Measurements from ENCODE around the gene EHD4.

EHD4 gene

DNA sequence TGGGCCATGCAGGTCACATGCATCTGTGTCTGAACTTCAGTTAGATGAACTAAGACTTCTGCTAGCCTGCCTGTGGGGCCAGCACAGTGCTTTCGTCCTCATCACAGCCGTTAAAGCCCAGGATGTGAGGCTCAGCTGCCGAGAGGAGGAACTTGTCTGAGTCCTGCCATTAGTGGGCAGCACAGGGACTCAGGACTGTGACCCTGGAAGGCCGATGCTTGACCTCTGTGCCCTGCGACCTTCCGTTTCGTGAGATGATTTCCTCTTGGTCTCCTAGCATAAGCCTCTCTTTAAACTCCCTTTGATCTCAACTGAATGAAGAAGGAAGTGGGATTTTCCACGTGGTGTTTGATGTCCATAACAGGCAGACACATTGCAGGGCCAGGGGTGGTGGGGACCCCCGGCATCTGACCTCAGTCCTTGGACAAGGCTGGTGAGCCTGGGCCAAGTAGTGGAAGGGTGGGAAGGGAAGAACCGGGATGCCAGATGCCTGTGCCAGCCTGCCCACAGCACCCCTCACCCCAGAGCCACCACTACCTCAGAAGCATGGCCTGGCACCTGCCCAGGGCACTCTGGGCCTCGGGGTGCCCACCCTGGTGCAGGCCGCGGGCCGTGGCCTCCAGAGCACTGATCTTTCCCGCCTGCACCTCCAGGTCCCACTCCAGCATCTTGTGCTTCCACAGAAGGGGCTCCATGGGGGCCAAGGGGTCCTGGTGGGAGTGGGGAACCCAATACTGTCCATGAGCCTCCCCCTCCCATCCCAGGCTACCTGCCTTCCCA lies 112.1 kb downstream of the EHD4 start:
- no peak for DNase-seq (ENCODE audit: low read depth in 2 of 2)

DNA sequence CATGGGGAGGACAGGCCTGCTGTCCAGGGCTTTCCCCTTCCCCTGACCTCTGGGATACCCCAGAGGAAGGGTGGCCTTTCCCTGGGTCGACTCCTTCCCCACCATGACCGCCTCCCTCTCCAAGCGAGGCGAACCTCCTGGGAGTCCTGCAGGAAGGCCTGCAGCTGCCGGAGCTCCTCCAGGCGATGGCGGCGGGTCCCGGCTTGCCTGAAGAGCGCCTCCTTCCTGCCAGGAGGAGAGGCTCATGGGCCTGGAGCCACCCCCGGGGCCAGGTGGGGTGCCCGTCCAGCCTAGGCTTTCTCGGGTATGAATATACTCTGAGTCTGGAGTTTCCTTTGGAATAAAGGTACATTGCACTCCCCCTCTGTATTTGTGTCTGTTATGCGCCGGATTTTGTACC lies 113.6 kb downstream of the EHD4 start:
- no peak for DNase-seq (ENCODE audit: low read depth in 2 of 2)

DNA sequence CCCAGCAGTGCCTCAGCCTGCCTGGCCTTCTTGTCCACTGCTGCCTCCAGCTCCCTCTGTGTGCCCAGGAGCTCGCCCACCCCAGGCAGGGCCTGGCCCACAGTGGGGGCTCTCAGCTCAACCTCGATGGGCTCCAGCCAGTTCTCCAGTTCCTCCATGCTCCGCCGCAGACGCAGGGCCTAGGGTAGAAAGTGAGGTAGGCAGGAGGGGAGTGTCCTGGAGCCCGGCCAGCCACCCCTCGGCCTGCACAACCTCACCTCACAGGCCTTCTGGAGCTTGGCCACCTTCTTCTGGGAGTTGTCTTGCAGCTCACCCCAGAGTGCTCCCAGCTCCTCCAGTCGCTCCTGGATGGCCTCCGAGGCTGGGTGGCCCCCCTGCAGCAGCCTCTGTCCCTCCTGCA lies 115.0 kb downstream of the EHD4 start:
- DNase-seq (ENCODE audit: low read depth in 2 of 2) = no peak

DNA sequence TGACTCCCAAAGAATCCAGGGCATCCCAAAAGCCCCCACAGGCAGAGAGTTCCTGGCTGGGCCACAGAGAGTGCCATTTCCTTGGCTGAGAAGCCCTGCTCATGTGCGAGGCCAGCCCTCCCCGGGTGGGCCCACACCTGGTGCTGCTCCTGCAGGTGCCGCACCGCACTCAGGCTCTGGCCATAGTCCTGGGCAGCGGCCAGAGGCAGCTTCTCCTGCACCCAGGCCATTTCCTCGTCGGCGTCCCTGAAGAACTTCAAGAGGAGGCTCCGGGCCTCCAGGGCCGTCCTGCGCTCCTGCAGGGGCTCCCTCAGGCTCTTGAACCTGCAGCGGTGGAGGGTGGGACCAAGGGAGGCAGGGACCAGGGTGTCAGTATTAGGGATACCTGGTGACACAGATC lies 115.6 kb downstream of the EHD4 start:
- DNase-seq (ENCODE audit: low read depth in 2 of 2) = no peak

DNA sequence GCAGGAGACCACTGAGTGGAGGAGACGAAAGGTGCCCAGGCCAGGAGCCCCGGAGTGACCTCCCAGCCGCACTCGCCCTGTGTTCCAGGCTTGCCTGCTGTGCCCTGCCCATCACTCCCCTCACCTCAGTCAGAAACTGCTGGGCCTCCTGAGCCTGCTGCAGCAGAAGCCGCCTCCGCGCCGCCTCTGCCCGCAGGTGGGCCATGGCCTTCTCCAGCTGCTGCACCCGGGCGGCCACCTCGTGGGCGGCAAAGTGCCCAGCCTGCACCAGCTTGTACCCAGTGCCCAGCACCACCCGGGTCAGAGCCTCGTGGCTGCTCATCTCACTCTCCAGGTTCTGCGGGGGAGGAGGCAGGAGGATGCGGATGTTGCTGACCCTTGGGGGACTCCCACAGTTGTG lies 116.1 kb downstream of the EHD4 start:
- no peak for DNase-seq (ENCODE audit: low read depth in 2 of 2)

DNA sequence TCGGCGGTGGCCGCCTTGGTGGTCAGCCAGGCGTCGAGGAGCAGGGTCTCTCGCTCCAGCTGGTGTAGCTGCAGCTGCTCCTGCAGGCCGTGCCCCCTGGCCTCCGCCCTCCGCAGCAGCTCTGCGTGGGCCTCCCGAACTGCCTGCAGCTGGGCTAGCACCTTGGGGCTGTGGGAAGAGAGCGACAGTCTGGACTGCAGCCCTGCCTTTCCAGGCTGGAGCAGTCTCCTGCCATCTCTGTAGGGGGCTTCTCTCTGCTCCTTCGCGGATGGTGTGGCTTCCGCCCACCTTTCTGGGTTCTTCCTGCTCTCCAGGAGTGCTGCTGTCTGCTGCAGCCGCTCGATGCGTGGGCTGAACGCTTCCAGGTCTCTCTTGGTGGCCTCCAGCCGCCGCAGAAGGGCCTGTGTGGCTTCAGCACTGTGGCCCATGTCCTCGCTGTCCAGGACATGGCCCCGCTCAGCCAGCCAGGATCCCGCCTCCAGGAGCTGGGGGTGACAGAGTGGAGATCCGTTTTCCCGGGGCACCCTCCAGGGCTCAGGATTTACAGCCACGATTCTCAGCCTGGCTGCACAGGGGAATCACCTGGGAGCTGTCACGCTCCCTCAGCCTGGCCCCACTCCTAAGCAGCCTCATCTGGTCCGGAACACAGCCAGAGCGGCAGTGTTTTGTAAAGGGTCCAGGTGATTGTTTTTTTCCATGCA lies 116.9 kb downstream of the EHD4 start:
- no peak for DNase-seq (ENCODE audit: low read depth in 2 of 2)

DNA sequence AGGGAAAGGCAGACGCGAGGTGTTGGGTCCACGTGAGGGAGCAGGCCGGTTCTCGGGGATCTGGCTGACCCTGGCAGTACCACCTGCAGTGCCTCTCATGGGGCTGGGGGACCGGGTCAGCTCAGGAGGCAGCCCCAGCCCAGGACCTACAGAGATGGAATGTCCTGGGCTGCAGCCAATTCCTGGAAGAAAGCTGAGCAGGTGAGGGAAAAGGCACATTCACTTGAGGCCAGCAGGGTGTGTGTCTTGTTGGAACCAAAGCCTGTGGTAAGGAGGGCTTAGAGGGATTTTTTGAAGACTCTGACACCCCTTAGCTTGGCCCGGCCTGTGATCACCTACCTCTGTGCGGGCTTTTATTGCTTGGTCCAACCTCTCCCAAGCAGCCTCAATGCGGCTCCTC lies 117.9 kb downstream of the EHD4 start:
- no peak for DNase-seq (ENCODE audit: low read depth in 2 of 2)

DNA sequence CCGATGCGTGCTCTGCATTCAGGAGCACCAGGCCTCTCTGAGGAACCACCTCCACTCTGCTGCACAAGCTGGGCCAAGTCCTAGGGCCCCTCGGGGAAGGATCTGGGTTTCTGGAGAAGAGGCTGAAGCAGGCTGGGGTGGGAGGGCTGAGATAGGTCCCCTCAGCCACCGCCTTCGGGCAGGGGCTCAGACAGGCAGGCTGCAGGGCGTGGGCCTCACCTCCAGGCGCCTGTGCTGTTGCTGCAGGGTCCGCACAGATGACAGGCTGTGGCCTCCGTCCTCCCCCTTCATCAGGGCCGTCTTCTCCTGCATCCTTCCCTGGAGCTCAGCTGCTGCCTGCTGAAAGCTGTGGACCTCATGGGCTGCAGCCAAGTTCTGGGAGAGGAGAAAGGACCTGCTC lies 118.5 kb downstream of the EHD4 start:
- DNase-seq (ENCODE audit: low read depth in 2 of 2) = no peak

DNA sequence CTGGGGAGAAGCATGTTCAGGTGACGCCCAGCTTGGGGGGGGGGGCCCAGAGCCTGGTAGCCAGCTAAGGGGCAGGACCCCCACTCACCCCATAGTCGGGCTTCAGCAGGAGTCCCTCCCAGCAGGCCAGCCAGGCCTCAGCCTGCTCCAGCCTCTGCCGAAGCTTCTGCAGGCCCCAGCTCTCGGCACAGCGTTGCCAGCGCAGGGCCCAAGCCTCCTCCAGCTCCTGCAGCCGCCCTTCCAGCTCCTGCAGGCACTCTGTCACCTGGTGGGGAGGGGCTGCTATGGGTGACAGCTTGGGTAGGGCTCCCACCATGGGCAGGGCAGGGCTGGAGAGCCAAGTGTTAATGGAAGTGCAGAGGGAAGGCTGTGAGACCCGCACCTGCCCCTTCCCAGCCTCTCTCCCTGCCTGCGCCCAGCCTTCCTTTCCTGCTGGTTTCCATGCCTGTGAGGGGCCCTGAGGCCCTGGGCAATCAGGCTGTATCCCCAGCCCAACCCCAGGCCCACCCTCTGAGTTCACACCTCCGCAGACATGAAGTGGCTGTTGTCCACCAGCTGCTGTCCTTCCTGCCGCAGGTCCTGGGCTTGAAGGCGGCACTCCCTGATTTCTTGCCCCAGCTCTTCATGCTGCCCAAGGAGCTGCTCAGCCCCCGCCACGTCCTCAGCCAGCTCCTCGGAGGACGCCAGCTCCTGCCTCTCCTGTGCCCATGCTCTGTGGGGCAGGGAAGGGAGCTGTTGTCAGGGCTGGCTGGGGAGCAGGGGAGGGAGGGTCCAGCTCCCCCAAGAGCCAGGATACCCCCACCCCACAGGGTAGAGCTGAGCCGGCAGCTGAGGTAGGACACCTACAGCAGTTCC lies 119.4 kb downstream of the EHD4 start:
- no peak for DNase-seq (ENCODE audit: low read depth in 2 of 2)

DNA sequence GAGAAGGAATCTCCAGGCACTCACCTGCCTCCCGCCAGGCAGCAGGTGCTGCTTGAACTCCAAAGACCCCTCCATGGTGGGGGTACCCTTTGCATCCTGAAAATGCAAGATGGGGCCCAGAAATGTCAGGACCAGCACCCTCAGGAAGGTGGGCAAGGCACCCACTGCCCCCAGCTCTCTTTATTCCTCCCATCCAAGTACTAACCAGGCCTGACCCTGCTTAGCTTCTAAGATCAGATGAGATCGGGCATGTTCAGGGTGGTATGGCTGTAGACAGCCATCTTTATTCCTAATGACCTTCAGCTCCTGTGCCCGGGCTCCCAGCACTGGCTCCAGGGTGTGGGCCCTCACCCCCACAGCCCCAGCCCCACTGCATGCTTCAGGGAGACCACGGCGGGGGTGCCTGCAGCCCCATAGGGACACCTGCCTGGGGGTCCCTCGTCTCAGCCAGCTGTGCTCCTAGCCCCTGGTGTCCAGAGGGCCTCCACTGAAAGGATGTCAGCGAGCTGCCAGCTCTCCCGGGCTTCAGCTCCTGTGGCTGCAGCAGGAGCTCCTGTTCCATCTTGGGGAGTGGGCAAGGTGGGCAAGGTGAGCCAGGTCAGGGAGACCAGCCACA lies 120.5 kb downstream of the EHD4 start:
- DNase-seq (ENCODE audit: low read depth in 2 of 2) = no peak

DNA sequence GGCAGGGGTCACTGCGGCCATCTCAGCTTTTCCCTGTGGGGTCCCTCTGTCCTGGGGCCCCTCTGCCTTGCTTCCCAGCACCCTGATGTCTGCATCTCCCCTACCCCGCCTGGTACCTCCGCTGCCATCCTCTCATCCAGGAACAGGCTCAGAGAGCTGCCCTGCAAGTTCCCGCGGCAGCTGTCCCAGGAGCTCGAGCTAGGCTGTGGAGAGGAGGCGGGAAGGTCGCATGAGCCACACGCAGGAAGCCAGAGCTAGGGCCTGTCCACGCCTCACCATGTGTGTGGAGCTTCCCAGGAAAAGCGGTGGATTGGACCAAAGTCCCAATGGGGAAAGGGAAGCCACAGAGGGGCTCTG lies 121.2 kb downstream of the EHD4 start:
- DNase-seq (ENCODE audit: low read depth in 2 of 2) = no peak

DNA sequence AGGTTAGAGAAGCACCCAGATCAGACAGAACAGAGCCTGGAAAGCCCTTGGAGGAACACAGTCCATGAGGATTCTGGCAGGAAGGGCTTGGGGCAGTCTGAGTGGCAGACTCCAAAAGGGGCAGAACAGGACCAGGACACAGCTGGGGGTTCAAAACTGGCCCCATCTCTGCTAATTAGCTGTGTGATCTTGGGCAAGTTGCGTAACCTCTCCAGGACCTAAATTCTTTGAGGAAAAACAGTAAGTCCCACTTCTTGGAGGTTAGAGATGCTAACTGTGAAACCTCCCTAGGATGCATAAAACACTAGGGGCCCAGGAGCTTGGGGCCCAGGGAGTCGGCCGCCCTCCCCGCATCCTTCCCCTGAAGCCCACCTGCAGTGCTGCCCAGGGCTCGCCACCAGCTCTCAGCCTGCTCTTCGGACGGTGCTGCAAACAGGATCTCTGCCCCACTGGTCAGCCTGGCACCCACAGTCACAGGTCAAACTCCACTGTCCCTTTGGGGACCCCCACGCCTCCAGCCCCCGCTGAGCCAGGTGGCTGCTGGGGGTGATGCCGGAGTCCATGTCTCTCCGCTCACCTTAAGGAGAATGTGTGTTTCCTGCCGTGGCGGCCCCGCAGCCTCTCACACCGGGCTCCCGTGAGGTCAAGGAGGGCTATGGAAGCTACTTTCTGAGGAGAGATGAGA lies 121.7 kb downstream of the EHD4 start:
- no peak for DNase-seq (ENCODE audit: low read depth in 2 of 2)

DNA sequence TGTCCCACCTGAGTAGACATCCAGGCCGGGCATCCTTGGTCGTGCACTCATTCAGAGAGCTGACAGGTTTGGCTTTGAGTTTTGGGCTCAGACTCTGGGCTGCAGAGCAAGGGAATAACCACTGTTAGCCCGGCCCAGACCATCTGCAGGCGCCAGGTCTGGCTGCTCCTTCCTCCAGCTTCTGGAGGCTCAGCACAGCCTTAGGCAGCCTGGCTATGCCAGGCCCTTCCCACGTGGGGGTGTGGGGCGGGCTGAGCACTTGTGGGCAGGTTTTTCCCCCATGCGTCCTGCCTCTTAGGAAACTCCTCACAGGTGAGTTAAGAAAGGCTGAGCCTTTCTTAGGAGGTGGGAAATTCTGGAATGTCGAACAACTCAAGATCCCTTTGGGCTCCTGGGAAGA lies 122.5 kb downstream of the EHD4 start:
- DNase-seq (ENCODE audit: low read depth in 2 of 2) = no peak

DNA sequence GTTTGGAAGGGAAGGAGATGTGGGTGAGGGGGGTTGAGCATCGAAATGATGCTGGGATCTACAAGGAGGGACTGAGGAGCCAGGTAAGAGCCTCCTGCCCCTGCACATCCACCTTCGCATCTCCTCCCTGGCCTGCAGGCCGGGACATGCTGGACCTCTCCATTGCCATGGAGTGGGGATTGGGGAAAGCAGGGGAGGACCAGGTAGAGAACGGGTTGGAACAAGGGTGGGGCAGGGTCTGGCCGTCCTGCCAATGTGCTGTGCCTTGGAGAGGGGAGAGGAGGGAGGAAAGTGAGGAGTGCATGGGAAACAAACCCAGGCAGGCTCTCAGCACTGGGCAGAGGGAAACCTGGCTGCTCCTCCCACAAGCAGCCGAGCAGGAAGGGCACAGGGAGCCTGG lies 123.2 kb downstream of the EHD4 start:
- no peak for DNase-seq (ENCODE audit: low read depth in 2 of 2)

DNA sequence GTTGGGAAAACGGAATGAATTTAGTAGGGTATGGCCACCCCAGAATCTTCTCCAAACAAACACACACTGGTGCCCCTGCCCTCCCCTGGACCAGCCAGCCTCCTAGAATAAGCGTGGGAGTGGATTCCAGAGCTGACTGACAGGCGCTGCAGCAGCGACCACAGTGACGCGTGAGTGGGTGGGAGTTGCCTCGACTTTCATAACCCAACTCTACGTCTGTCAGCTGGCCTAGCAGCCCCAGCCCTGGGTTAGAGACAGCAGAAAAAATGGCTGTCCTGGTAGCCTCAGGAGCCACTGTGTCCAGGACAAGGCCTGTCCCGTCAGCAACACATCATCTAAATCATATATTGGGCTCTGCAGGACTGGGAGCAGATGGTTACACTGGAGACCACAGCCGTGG lies 123.7 kb downstream of the EHD4 start:
- peak in 1 of 2 donors; percentile 35 for DNase-seq (ENCODE audit: low read depth in 2 of 2)

DNA sequence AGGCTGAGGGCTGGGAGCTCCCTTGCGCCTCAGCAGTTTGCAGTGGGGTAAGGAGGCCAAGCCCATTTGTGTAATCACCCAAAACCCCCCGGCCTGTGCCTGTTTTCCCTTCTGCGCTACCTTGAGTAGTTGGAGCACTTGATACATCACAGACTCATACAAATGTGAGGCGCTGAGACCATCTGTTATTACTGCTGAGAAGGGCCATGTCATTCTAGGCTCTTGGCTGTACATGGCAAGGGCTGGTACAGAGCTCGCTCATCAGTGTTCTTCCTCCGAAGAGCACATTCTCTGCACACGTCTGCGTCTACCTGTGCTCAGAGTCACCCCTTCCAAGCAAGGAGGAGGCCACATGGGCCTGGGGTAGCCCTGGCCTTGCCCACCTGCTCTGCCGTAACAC lies 124.4 kb downstream of the EHD4 start:
- DNase-seq (ENCODE audit: low read depth in 2 of 2) = no peak

DNA sequence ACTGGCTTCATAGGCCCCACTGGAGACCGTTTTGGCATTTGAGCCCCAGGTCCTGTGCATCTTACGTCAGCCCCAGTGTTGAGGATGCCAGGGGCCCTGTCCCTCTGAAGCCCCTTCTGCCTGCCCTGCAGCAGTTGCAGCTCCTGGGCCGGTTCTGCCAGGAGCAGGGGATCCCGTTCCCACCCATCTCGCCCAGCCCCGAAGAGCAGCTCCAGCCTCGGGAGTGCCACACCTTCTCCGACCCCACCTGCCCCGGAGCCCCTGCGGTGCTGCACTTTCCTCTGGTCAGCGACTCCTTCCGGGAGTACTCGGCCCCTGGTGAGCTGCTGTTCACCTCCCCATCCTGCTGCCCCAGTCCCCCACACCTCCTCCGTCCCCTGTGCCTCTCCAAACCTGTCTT lies 125.2 kb downstream of the EHD4 start:
- DNase-seq (ENCODE audit: low read depth in 2 of 2) = no peak

Measured in activated CD4-positive, alpha-beta T cell treated with anti-CD3 and anti-CD28 coated beads for 24 hours (primary cell).